RPMI8226 (cell line): ENCODE data around the gene COPG2.
"Not testable (repeated sequence)": the region's sequence is repeated elsewhere in the genome, so short reads cannot be mapped to it uniquely, and the experiment has no call there.

Experiments used
- DNase-seq: peaks from one replicate; pipeline ENCODE4 v3.0.0-alpha.2; 2015

COPG2 gene

GRCh38 chr7:130648580-130648979 is 20.0 kb downstream of the COPG2 start:
- no peak for DNase-seq

- no peak for DNase-seq
Measured at GRCh38 chr7:130642383-130642782, 26.2 kb downstream of the COPG2 start.

- DNase-seq, result no peak
Measured at GRCh38 chr7:130641497-130641896, 27.1 kb downstream of the COPG2 start.

- DNase-seq, result no peak
Measured at GRCh38 chr7:130641040-130641439, 27.5 kb downstream of the COPG2 start.

- no peak for DNase-seq
Measured at GRCh38 chr7:130639388-130639787, 29.2 kb downstream of the COPG2 start.

GRCh38 chr7:130632111-130632510 is 36.4 kb downstream of the COPG2 start:
- DNase-seq, result no peak

- no peak for DNase-seq
Measured at GRCh38 chr7:130628901-130629300, 39.6 kb downstream of the COPG2 start.

GRCh38 chr7:130627775-130628174 is 40.8 kb downstream of the COPG2 start:
- DNase-seq, result no peak

- no peak for DNase-seq
Measured at GRCh38 chr7:130622866-130623265, 45.7 kb downstream of the COPG2 start.

GRCh38 chr7:130615583-130615982 is 53.0 kb downstream of the COPG2 start:
- no peak for DNase-seq

GRCh38 chr7:130614449-130614848 is 54.1 kb downstream of the COPG2 start:
- DNase-seq, result no peak

- no peak for DNase-seq
Measured at GRCh38 chr7:130611218-130611617, 57.3 kb downstream of the COPG2 start.

GRCh38 chr7:130607066-130607465 is 61.5 kb downstream of the COPG2 start:
- not testable (repeated sequence) for DNase-seq

- DNase-seq, result no peak
Measured at GRCh38 chr7:130606161-130606560, 62.4 kb downstream of the COPG2 start.

- DNase-seq, result no peak
Measured at GRCh38 chr7:130598056-130598455, 70.5 kb downstream of the COPG2 start.

- no peak for DNase-seq
Measured at GRCh38 chr7:130595986-130596385, 72.6 kb downstream of the COPG2 start.

GRCh38 chr7:130593033-130593432 is 75.5 kb downstream of the COPG2 start:
- DNase-seq, result no peak

GRCh38 chr7:130591464-130591863 is 77.1 kb downstream of the COPG2 start:
- not testable (repeated sequence) for DNase-seq

- DNase-seq, result not testable (repeated sequence)
Measured at GRCh38 chr7:130585932-130586331, 82.6 kb downstream of the COPG2 start.

- not testable (repeated sequence) for DNase-seq
Measured at GRCh38 chr7:130575110-130575509, 93.4 kb downstream of the COPG2 start.

- not testable (repeated sequence) for DNase-seq
Measured at GRCh38 chr7:130570144-130570543, 98.4 kb downstream of the COPG2 start.

- DNase-seq, result no peak
Measured at GRCh38 chr7:130566898-130567280, 101.7 kb downstream of the COPG2 start.

- no peak for DNase-seq
Measured at GRCh38 chr7:130566168-130566897, 102.2 kb downstream of the COPG2 start.

- peak; percentile 84 for DNase-seq
Measured at GRCh38 chr7:130560972-130561371, 107.6 kb downstream of the COPG2 start.

- no peak for DNase-seq
Measured at GRCh38 chr7:130559184-130559583, 109.4 kb downstream of the COPG2 start.
